IPS DF 19.7 (cell line): ENCODE results near the gene BFAR.
"Not testable (repeated sequence)": the region's sequence is repeated elsewhere in the genome, so short reads cannot be mapped to it uniquely, and the experiment has no call there.

Experiments
- DNase-seq: peaks from one replicate; pipeline ENCODE4 v3.0.0-alpha.2; 2013; ENCODE audit warnings: low read depth, low spot score

BFAR gene

GRCh38 chr16:14685870-14686793, 53.4 kb downstream of the BFAR start:
- DNase-seq, result not testable (repeated sequence)

DNA sequence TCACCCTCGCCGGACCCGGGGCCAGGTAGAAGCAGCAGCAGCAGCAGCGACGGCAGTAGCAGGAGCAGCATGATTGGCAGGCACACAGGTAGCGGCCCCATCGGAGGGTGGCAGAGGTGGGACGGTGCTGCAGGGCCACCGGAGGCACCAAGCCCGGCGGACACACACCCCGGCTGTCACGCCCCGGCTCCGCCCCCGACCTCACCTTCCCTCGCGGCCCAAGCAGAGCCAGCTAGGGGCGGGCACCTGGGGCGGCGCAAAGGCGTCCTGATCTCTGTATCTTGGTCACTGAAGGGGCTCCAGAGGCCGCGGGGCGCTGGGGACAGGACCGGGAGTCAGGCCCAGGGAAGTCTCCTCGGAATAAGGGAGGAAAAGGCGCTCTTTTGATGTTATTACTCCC, 61.4 kb downstream of the BFAR start, which contains the start of gene PLA2G10:
TSS of gene PLA2G10 (minus strand) at position 180 of the 400 bp plus-strand sequence. CDS start at position 101, 79 bp downstream.
- DNase-seq, result not testable (repeated sequence)

GRCh38 chr16:14701859-14702258, 69.1 kb downstream of the BFAR start:
- DNase-seq, result not testable (repeated sequence)

- DNase-seq, result not testable (repeated sequence)
Observed at GRCh38 chr16:14702672-14703071, 69.9 kb downstream of the BFAR start.

DNA sequence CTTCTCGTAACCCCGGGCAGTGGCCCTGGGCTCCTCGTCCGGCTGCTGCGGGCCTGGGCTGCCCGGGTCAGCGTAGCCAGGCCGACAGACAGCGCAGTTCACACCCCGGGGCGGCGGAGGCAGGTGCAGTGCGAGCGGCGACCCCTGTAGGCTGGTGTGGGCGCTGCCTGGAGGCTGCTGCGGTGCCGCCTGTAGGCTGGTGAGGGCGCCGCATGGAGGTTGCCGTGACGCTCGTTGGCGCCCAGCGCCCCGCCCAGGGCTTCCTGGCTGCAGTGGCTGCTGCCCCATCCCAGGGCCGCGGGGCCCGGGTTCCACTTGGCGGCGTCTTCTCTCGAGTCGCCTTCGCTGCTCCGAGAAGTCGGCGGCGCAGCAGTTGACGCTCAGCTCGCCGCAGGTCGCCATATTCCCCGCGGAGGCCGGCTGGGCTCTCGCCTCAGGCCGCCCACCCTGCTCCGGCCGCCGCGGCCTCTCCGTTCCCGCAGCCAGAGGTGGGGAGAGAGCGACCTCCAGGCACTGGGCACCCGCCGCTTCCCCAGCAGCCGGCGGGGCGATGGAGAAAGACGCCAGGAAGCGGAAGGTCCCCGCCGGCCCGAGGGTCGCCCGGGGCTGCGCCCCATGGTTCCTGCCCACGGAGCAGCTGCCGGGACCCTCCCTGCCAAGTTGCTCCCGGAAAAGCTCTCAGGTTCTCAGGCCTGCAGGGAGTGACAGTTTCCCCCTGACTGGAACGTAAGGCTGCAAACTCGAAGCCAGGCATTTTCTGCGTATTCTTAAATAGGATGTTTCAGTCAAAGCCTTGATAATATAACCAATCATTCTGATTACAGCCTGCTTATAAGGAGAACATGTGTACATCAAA, 70.6 kb downstream of the BFAR start, which contains the start of gene NPIPA3:
TSS of gene NPIPA3 (plus strand) at position 256 of the 856 bp plus-strand sequence. CDS start 5,533 bp downstream, outside the sequence.
- DNase-seq, result not testable (repeated sequence)
